ENCODE results near the gene TCF4.

TCF4 gene

DNA sequence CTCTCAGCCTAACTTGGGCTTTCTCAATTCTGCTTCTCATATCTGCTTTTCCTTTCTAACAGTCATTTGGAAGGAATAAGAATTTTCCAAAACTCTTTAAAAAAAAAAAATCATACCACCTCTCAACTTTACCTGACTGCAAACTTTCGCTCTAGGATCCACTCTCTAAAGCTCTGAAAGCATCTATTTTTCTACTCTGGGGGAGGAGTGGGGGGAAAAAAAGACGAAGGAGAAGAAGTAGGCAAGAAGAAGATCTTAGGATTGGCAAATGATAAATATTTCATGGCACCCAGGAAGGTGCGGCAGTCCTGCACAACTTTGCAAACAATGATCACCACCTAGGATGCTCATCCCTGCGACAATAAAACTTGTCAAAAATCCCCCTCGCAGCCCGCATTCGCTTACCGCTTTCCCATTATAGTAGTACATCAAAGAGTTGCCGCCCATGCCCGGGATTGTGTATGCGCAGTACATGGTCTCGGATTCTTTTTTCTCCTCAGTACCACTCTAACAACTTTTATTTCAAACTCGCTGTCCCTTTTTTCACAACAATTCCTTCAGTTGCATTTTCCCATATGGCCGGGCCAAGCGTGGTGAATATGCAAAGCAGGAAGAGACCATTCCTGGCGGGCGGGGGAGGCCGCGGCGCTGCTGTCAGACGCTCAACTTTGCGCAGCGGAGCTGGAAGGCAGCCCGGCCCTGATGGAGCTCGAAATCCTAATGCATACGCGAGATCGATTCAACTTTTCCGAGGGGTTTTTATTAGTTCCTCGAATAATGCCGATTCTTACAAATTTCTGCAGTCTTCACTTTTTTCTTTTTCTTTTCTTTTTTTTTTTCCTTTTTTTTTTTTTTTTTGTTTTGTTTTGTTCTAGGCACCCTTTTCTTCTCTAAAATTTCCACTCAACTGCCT, 266.5 kb downstream of the TCF4 start:
- peak; percentile 67 for DNase-seq (ENCODE audit: low spot score)

- DNase-seq (ENCODE audit: low spot score), result no peak
These were observed 267.3 kb downstream of the TCF4 start for GRCh38 chr18:55320424-55321264.

DNA sequence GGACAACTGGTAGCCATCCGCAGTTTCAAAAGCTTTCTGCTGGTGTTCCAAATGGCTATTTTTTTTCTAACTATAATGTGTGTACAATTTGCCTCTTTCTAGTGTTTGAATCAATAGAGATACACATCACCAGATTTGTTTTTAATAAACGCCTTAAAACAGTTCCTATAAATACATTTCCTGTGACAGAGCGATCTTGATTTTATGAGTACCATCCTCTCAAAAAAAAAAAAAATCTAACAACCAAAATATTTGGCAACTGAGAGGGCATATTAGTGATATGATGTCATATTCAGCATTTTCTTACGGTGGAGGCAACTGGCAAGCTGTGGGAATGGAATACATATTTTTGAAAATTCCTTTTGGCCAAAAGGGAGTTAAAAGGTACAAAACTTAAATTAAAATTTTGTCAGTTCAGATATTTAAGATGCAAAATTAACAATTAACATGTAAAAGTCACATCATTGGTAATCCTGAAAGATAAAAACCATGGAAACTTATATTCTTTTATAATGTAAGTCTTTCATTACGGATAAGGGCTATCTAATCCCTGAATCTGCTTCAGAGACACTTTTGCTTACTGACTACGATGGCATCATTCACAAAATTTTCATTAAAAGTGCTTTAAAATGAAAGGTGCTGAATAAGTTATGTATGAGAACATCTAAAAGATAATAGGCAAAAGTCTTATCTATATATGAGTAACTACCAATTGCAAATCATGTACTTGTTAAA, 268.4 kb downstream of the TCF4 start:
- DNase-seq (ENCODE audit: low spot score), result peak; percentile 23

DNA sequence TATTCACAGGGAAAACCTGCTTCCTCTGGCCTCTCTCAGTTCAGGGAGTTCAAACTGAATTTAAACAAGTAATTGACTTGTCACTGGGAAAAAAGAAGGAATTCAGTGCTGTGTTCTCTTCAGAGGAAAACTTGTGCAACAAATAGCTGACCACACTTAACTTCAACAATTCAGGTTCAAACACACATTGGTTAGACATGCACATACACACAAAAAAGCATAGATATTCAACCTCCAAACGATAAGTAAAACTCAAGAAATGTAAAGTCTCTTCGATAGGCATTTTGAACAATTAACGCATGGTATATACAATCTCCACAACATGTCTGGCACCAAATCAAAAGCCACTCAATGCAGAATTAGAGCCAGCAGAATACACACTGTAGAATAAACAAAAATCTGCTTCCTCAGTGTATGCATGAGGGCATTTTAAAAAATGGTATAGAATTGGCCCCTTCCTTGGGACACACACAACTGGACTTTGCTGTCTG, 269.0 kb downstream of the TCF4 start:
- peak; percentile 20 for DNase-seq (ENCODE audit: low spot score)

- no peak for DNase-seq (ENCODE audit: low spot score)
These were observed 270.1 kb downstream of the TCF4 start for GRCh38 chr18:55317864-55318263.

DNA sequence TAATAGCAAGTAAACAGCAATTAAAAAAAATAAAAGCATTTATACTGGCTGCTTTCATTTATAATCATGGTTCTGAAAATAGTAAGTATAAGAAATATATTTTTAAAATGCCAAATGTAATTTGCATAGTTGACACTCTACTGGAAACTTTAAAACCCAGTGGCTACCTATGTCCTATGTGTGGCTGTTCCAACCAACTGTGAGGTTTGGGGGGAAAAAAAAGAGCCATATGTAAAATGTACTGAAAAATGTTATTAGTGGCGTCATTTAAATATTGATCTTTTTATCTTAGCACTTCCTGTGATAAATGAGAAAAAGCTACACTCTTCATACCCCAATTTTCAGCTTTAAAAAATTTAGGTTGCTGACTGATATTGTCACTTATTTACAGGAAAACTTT, 270.7 kb downstream of the TCF4 start:
- no peak for DNase-seq (ENCODE audit: low spot score)

- DNase-seq (ENCODE audit: low spot score), result no peak
These were observed 271.4 kb downstream of the TCF4 start for GRCh38 chr18:55316486-55317184.

DNA sequence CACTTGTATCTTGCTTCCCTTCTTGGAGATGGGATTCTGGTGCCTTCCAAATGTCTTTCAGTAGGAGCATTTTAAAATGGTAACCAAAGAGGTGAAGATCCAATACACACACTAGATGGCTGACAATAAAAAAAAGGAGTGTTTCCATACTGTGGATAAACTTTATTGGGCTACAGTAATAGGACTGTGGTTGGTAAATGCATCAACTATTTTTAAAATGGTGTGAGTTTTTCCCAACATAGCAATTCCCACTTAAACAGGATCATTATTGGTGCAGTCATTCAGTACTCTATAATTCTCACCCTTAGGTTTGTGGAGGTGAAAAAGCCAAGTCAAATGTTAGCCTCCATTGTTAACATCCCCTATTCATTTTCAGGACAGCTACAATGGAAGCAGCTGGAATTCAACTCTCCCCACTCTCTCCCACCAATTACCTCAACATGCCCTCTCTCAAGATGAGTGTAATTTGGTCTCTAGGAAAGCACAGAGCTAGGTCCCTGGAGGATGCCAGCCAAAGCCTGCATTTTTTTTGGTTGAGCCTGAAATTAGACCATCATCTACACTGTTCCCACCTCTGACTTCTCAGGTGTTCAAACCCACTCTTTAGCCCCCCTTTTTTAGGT, 273.3 kb downstream of the TCF4 start:
- no peak for DNase-seq (ENCODE audit: low spot score)

DNA sequence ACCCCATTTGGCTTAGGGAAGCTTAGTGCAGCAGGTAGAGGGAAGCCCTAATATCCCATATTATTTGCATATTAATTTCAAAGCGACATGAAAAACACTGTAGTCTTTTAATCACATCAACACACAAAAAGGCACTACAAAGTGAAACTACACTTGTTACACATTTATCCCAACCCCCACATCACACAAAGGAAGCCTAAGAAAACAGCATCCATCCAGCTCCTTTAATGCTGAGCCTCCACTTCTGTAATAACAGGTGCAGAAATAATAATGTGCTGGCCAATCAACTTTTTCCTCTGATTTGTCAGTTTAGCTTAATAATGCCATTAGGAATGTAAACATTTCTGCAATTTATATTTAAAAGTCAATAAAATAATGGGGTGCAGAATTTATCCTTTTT, 274.0 kb downstream of the TCF4 start:
- DNase-seq (ENCODE audit: low spot score), result no peak

- no peak for DNase-seq (ENCODE audit: low spot score)
These were observed 277.1 kb downstream of the TCF4 start for GRCh38 chr18:55310863-55311262.

GRCh38 chr18:55310044-55310676, 277.8 kb downstream of the TCF4 start:
- DNase-seq (ENCODE audit: low spot score), result no peak

- DNase-seq (ENCODE audit: low spot score), result no peak
These were observed 278.7 kb downstream of the TCF4 start for GRCh38 chr18:55309249-55309648.

DNA sequence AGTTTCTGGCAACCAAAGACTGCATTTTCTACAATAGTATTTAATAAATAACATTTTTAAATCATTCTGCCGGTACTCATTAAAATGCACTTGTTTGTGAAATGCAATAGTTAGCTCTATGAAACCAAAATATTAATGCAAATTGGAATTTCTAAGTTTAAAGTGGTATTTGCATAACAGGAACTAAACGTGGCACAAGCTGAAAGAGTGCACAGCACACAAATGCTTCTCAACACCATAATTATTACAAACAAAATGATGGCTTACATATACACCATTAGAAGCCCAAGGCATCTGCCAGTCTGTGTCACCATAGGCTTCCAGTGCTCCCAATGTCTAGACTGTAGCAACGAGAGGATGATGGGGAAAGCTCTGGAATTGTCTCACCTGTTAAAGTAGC, 280.5 kb downstream of the TCF4 start:
- no peak for DNase-seq (ENCODE audit: low spot score)

DNA sequence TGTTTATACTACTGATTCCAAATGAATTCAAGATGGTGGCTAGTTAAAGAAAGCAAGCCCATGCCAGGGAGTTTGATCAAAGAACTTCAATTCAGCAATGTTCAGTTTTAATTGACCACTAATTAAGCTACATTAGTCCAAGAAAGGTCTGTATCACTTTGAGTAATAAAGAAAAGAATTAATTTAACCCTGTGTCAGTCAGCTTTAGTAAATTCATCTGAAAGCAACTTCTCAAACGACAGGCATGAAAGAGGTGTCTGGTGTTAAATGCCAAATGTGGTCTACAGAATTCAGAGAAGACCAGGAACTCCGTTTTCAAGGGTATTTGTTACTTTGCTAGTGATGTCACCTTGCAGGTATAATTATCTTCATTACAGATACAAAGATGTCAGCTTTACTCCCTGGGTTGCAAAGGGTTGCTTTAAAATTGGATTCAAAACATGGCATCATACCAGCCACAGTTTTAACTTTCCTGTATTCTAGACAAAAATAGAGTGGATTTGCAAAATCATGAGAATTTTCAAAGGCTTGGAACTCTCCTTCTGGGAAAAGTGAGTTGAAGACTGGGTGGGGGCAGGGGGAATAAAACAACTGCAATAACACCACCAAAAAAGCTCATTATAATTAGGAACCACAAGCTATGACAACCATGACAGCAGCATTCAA, 281.5 kb downstream of the TCF4 start:
- no peak for DNase-seq (ENCODE audit: low spot score)

DNA sequence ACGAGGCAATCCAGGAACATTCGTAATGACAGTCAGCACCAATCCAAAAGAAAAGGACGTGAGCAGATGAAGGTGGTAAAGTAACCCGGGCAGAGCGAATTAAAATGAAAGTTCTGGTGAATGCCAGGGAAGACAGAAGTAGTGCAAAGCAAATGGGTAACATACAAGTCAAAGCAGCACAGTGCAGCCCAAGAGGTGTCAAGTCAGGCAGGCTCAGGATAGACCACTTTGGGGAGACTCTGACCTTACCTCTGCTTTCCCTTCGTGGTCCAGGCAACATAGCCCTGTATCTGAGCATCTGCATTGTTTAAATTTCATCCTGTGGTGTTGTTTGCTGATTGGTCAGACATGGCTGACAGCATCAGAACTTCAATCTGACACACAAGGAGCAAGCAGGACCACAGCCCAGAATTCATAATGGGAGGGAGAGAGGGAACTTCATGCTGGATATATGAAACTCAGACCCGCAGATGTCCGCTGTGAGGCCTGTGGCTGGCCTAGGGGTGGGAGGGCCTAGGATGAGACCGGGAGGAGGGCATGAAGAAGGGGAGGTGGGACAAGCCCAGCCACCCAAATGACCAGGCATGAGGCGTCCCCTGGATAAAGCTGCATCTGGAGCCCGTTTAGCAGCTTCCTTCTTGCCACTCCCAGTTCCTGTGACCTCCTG, 285.7 kb downstream of the TCF4 start:
- peak; percentile 14 for DNase-seq (ENCODE audit: low spot score)

DNA sequence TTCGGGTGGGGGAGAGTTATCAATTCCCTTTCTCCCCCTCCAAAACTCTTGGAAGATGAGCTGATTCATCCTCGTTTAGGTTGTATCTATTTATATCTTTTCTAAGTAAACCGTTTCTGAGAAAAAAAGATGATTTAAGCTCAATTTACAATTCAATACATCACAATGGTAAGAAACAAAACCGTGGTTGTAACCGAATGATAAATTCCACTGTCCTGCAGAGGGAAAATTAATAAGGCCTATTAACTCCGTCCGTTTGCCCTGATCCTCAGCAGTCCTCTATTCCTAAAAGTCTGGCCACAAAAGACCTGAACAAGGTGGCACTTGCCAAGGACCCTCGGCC, 286.2 kb downstream of the TCF4 start:
- no peak for DNase-seq (ENCODE audit: low spot score)

GRCh38 chr18:55300936-55301531, 287.0 kb downstream of the TCF4 start:
- DNase-seq (ENCODE audit: low spot score), result peak; percentile 17

- peak; percentile 49 for DNase-seq (ENCODE audit: low spot score)
These were observed 287.5 kb downstream of the TCF4 start for GRCh38 chr18:55300421-55300935.

DNA sequence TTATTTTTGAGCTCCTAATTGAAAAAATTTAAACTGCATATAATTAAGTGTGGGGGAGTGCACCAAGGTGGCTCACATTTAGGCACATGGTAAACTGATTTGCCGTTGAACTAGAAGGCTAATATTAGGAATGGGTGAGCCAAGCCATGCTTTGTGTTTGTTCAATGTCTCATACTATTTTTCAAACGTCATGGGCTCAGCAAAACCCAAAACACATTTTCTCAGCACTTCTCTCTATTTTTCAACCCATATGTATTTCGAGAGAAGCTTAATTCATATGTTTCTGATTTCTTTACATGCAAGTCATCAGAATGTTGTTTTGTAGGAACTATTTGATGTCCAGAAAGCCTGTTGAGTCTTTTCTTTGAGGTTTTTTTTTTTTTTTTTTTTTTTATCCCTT, 291.2 kb downstream of the TCF4 start:
- no peak for DNase-seq (ENCODE audit: low spot score)
